ENCODE data around the gene IGFN1.
"Not testable (repeated sequence)": the region's sequence is repeated elsewhere in the genome, so short reads cannot be mapped to it uniquely, and the experiment has no call there.

- not testable (repeated sequence) for TF ChIP-seq POLR2A, CTCF (IDR thresholded peaks at IDR 0.05)
Observed at GRCh38 chr1:201163036-201163435, 27.6 kb upstream of the IGFN1 start.
